Endodermal cell (in vitro differentiated cells): ENCODE measurements around the gene MED16. TPM values are rescaled to one million over a fixed set of nuclear protein-coding genes. Genes with fewer than 3 reads are reported as not detected.
"Not testable (repeated sequence)": the region's sequence is repeated elsewhere in the genome, so short reads cannot be mapped to it uniquely, and the experiment has no call there.

Experiments used
- DNase-seq: peaks from one replicate; pipeline ENCODE4 v3.0.0-alpha.2; 2017
- H3K27ac ChIP-seq: 2 replicates; pipeline ENCODE4 v1.5.1; 2013; ENCODE audit warnings: mild to moderate bottlenecking, low read depth, low read length, moderate library complexity
- H3K27me3 ChIP-seq: 2 replicates; pipeline ENCODE4 v1.6.1; 2013; ENCODE audit warnings: mild to moderate bottlenecking, low read length, moderate library complexity; ENCODE audit not compliant: insufficient read depth, control insufficient read depth, poor library complexity, severe bottlenecking
- H3K36me3 ChIP-seq: 2 replicates; pipeline ENCODE4 v1.7.0; 2013; ENCODE audit warnings: mild to moderate bottlenecking, low read length, moderate library complexity; ENCODE audit not compliant: control insufficient read depth, insufficient read depth
- H3K4me1 ChIP-seq: one replicate; pipeline ENCODE4 v1.7.0; 2013; ENCODE audit warnings: low read length; ENCODE audit not compliant: control insufficient read depth, insufficient read depth
- H3K4me3 ChIP-seq: 2 replicates; pipeline ENCODE4 v1.5.1; 2013; ENCODE audit warnings: mild to moderate bottlenecking, low read length, moderate library complexity
- H3K9ac ChIP-seq: 2 replicates; pipeline ENCODE4 v1.6.1; 2013; ENCODE audit warnings: mild to moderate bottlenecking, low read length, moderate library complexity; ENCODE audit not compliant: poor library complexity, severe bottlenecking; ENCODE audit errors: extremely low read depth
- H3K9me3 ChIP-seq: 2 replicates; pipeline ENCODE4 v1.6.1; 2013; ENCODE audit warnings: mild to moderate bottlenecking, low read length, moderate library complexity; ENCODE audit not compliant: control insufficient read depth
- H3K27ac Mint-ChIP-seq: 2 replicates; pipeline ENCODE4 v1.8.0; 2020; ENCODE audit warnings: mixed read lengths
- H3K27me3 Mint-ChIP-seq: 2 replicates; pipeline ENCODE4 v1.8.0; 2021; ENCODE audit warnings: mild to moderate bottlenecking, mixed read lengths; ENCODE audit not compliant: insufficient read depth
- H3K36me3 Mint-ChIP-seq: 2 replicates; pipeline ENCODE4 v1.8.0; 2020; ENCODE audit warnings: low read depth, mixed read lengths
- H3K4me1 Mint-ChIP-seq: 2 replicates; pipeline ENCODE4 v1.8.0; 2020; ENCODE audit warnings: mixed read lengths
- H3K4me3 Mint-ChIP-seq: 2 replicates; pipeline ENCODE4 v1.8.0; 2020; ENCODE audit warnings: mild to moderate bottlenecking, moderate library complexity, mixed read lengths
- H3K9me3 Mint-ChIP-seq: 2 replicates; pipeline ENCODE4 v1.8.0; 2020; ENCODE audit warnings: mild to moderate bottlenecking, mixed read lengths
- WGBS, 2 experiments: methylation state at CpG; one replicate each; pipeline versions ENCODE4 v1.1.5 to v1.1.7; 2013; ENCODE audit warnings: missing lambda C conversion rate in 2 of 2, mixed read lengths in 1 of 2; ENCODE audit not compliant: insufficient coverage in 1 of 2, insufficient read length in 1 of 2; 5-methylcytosine and 5-hydroxymethylcytosine counted together
- total RNA-seq, 2 donors: library from RNA; stranded (reverse); fragmentation: NEBNext Ultra II Directional in 1 of 2; extraction: Animal tissue kit (Norgen Biotek cat#: 25700) in 1 of 2; gene quantifications; 2 replicates in 1 of 2; 3 replicates in 1 of 2; pipeline ENCODE4 v1.2.1, GENCODE V29; 2021
- TF ChIP-seq, protein P1 (sequence below): fragments of 200-600 bp; sonication (generic); conservative IDR thresholded peaks from 2 replicates; pipeline ENCODE4 v1.5.0; 2021; ENCODE audit warnings: antibody characterized with exemption, mild to moderate bottlenecking

The MED16 gene
- total RNA-seq, 2 donors from 2014 or later, result 75.8 to 92.4 TPM

DNA sequence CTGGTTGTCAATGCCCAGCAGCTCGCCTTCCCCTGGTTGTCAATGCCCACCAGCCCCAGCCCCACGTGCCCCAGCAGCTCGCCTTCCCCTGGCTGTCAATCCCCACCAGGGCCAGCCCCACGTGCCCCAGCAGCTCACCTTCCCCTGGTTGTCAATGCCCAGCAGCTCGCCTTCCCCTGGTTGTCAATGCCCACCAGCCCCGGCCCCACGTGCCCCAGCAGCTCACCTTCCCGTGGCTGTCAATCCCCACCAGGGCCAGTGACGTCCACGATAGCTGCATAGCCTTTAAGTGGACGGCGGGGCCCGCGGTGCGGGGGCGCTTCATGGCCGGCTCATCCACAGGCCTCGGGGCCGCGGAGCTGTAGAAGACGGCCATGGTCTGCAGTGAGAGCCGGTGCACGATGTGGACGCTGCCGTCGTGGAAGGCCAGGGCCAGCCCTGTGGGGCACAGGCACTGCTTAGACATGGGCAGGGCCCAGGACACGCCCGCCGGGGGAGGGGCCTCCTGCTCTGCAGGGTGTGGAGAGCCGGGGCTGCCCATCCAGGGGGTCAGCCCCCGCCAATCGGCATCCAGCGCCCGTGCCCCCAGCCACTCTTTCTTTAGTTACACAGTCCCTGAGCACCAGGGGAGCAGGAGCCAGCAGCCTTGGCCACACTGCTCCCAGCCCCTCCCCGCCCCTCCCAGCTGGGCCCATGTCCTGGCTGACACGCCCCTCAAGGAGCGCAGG, 13.1 kb downstream of the MED16 start:
- Mint-ChIP-seq H3K36me3 (peaks cover 43% of the 10 kb centered on the region), H3K27ac (no peak overlapping the region)
- H3K27ac ChIP-seq, result no peak overlapping the region

GRCh38 chr19:878751-879561, 14.0 kb downstream of the MED16 start:
- not testable (repeated sequence) for H3K27ac Mint-ChIP-seq, H3K4me1 ChIP-seq, H3K27me3 ChIP-seq, H3K4me3 Mint-ChIP-seq, H3K4me3 ChIP-seq, H3K27me3 Mint-ChIP-seq, H3K27ac ChIP-seq, H3K9me3 Mint-ChIP-seq, H3K4me1 Mint-ChIP-seq, H3K9me3 ChIP-seq, H3K9ac ChIP-seq
- peaks cover 45% of the 10 kb centered on the region for H3K36me3 Mint-ChIP-seq
- H3K36me3 ChIP-seq, result peaks cover 33% of the 10 kb centered on the region
- DNase-seq, result peak; percentile 49
- 87 to 93% methylated on average over 15 to 24 of the region's 24 CpGs for WGBS, 2 experiments

More for the DNA sequence above, 13.1 kb downstream of the MED16 start:
- Mint-ChIP-seq H3K27me3 (no peaks in the 10 kb centered on the region), H3K9me3 (no peaks in the 10 kb centered on the region), H3K4me3 (no peak overlapping the region), H3K4me1 (no peaks in the 10 kb centered on the region)
- H3K36me3 ChIP-seq, result peaks cover 31% of the 10 kb centered on the region
- WGBS, 2 experiments, result 90 to 97% methylated on average over 32 to 37 of the region's 37 CpGs
- no peak overlapping the region for H3K4me3 ChIP-seq
- H3K9me3 ChIP-seq, result no peaks in the 10 kb centered on the region
- H3K9ac ChIP-seq, result no peak overlapping the region
- no peaks in the 10 kb centered on the region for H3K27me3 ChIP-seq
- H3K4me1 ChIP-seq, result no peaks in the 10 kb centered on the region
- DNase-seq, result peak; percentile 34
- TF ChIP-seq, protein P1, sequence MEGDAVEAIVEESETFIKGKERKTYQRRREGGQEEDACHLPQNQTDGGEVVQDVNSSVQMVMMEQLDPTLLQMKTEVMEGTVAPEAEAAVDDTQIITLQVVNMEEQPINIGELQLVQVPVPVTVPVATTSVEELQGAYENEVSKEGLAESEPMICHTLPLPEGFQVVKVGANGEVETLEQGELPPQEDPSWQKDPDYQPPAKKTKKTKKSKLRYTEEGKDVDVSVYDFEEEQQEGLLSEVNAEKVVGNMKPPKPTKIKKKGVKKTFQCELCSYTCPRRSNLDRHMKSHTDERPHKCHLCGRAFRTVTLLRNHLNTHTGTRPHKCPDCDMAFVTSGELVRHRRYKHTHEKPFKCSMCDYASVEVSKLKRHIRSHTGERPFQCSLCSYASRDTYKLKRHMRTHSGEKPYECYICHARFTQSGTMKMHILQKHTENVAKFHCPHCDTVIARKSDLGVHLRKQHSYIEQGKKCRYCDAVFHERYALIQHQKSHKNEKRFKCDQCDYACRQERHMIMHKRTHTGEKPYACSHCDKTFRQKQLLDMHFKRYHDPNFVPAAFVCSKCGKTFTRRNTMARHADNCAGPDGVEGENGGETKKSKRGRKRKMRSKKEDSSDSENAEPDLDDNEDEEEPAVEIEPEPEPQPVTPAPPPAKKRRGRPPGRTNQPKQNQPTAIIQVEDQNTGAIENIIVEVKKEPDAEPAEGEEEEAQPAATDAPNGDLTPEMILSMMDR, result no peak

DNA sequence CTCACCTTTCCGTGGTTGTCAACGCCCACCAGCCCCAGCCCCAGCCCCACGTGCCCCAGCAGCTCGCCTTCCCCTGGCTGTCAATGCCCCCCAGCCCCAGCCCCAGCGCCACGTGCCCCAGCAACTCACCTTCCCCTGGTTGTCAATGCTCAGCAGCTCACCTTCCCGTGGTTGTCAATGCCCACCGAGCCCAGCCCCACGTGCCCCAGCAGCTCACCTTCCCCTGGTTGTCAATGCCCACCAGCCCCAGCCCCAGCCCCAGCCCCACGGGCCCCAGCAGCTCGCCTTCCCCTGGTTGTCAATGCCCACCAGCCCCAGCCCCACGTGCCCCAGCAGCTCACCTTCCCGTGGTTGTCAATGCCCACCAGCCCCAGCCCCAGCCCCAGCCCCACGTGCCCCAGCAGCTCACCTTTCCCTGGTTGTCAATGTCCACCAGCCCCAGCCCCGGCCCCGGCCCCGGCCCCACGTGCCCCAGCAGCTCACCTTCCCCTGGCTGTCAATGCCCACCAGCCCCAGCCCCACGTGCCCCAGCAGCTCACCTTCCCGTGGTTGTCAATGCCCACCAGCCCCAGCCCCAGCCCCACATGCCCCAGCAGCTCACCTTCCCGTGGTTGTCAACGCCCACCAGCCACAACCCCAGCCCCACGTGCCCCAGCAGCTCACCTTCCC, 14.9 kb downstream of the MED16 start:
- not testable (repeated sequence) for DNase-seq, H3K9me3 ChIP-seq, H3K4me3 Mint-ChIP-seq, H3K27me3 Mint-ChIP-seq, H3K4me1 ChIP-seq, H3K27ac Mint-ChIP-seq, H3K9me3 Mint-ChIP-seq, H3K4me3 ChIP-seq, H3K9ac ChIP-seq, H3K27me3 ChIP-seq, H3K27ac ChIP-seq, H3K4me1 Mint-ChIP-seq
- H3K36me3 ChIP-seq, result peaks cover 37% of the 10 kb centered on the region
- H3K36me3 Mint-ChIP-seq, result peaks cover 41% of the 10 kb centered on the region
- 85 to 93% methylated on average over 7 to 21 of the region's 23 CpGs for WGBS, 2 experiments
